DOHH2 (cell line): ENCODE measurements around the gene CYP2A6.

ENCODE experiments used
- EZH2phosphoT487 ChIP-seq: fragments of 200-600 bp; sonication (generic); IDR thresholded peaks from 2 replicates; pipeline ENCODE4 v1.6.1; 2017; ENCODE audit warnings: borderline replicate concordance, mild to moderate bottlenecking, antibody characterized with exemption, low read length, moderate library complexity, mixed read lengths
- TF ChIP-seq, protein P1 (sequence below): fragments of 200-600 bp; sonication (generic); IDR thresholded peaks from one replicate; pipeline ENCODE4 v1.5.1; 2014; ENCODE audit warnings: antibody characterized with exemption, mild to moderate bottlenecking, low read depth, low read length; ENCODE audit not compliant: poor library complexity, severe bottlenecking

DNA sequence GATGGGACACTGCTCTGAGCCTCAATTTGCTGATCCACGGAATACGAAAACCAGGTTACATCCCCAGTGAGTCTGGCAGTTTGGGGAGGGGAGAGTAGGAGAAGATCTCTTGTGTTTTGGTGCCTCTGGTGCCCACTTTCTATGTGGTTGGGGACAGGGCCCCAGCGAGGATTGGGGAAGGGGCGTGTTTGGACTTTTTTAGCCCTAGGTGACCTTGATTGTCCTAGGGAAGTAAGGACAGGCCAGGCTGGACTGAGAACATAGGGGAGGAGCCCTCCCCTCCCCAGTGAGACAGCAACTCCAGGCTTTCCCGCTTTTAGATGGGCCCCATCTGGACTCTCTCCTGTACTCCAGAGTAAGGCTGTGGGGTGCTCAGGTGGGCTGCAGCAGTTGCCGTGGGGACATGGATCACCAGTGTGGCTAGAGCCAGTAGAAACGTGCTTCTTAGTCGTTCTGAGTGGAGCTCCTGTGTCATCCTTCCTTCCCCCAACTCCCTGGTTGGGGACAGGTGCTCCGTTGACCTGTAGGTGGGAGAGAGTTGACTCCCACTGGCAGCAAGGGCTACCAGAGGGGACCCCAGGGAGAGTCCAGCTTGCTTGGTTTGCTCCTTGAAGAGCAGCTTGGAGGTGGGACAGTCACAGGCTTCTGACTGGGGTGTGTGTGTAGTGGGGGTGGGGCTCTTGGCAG lies 46.9 kb downstream of the CYP2A6 start:
- TF ChIP-seq, protein P1, sequence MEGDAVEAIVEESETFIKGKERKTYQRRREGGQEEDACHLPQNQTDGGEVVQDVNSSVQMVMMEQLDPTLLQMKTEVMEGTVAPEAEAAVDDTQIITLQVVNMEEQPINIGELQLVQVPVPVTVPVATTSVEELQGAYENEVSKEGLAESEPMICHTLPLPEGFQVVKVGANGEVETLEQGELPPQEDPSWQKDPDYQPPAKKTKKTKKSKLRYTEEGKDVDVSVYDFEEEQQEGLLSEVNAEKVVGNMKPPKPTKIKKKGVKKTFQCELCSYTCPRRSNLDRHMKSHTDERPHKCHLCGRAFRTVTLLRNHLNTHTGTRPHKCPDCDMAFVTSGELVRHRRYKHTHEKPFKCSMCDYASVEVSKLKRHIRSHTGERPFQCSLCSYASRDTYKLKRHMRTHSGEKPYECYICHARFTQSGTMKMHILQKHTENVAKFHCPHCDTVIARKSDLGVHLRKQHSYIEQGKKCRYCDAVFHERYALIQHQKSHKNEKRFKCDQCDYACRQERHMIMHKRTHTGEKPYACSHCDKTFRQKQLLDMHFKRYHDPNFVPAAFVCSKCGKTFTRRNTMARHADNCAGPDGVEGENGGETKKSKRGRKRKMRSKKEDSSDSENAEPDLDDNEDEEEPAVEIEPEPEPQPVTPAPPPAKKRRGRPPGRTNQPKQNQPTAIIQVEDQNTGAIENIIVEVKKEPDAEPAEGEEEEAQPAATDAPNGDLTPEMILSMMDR = no peak
- TF ChIP-seq EZH2phosphoT487 = no peak
